IMR-90 (cell line): ENCODE data around the gene TP73. TPM values are rescaled to one million over a fixed set of nuclear protein-coding genes. Genes with fewer than 3 reads are reported as not detected.

Experiments
- ATAC-seq: fragments of 200-7000 bp; cut with Tn5 transposase; 2 replicates; pipeline ENCODE4 v1.9.1; 2020; ENCODE audit warnings: low read depth, mild to moderate bottlenecking, moderate library complexity
- BruUV-seq: library from RNA; stranded (reverse); fragments of 400-500 nt; replicated peaks from 2 replicates; lab custom pipeline; 2021; lab: Mats Ljungman, UMichigan
- CTCF ChIA-PET: fragments of 300-600 bp; formaldehyde crosslinking; extraction: SDS; loops from one replicate; lab custom pipeline; 2021; ENCODE audit warnings: antibody characterized with exemption; lab: Yijun Ruan, JAX
- POLR2A ChIA-PET: fragments of 300-600 bp; sonication (Branson Sonifier 250); formaldehyde crosslinking; loops from one replicate; lab custom pipeline; 2022; ENCODE audit warnings: antibody characterized with exemption; ENCODE audit not compliant: unreplicated experiment; lab: Charles Lee
- DNase-seq: peaks from one replicate; pipeline ENCODE4 v3.0.0; 2013
- H2AFZ ChIP-seq: replicated peaks from 2 replicates; pipeline ENCODE3; 2013; ENCODE audit warnings: low read length, mild to moderate bottlenecking; ENCODE audit not compliant: poor library complexity
- H2AK5ac ChIP-seq: 2 replicates; pipeline ENCODE4 v1.6.1; 2013; ENCODE audit warnings: low read depth, low read length, inconsistent platforms
- H2AK9ac ChIP-seq: replicated peaks from 2 replicates; pipeline ENCODE3; 2013; ENCODE audit warnings: mild to moderate bottlenecking, low read depth, low read length, moderate library complexity; ENCODE audit not compliant: poor library complexity
- H2BK120ac ChIP-seq: 2 replicates; pipeline ENCODE4 v1.6.1; 2013; ENCODE audit warnings: low read depth, low read length, inconsistent platforms
- H2BK15ac ChIP-seq: 3 replicates; pipeline ENCODE4 v1.6.1; 2013; ENCODE audit warnings: low read depth, low read length, inconsistent platforms
- H2BK20ac ChIP-seq: 2 replicates; pipeline ENCODE4 v1.6.1; 2013; ENCODE audit warnings: low read depth, mild to moderate bottlenecking, inconsistent platforms, low read length, moderate library complexity
- H2BK5ac ChIP-seq: 2 replicates; pipeline ENCODE4 v1.6.1; 2013; ENCODE audit warnings: mild to moderate bottlenecking, low read depth, low read length, inconsistent platforms; ENCODE audit not compliant: poor library complexity, severe bottlenecking
- H3K14ac ChIP-seq: replicated peaks from 2 replicates; pipeline ENCODE4 v1.6.1; 2013; ENCODE audit warnings: low read depth, low read length, inconsistent platforms
- H3K18ac ChIP-seq: 2 replicates; pipeline ENCODE4 v1.6.1; 2013; ENCODE audit warnings: low read depth, low read length, control low read depth
- H3K23ac ChIP-seq: 2 replicates; pipeline ENCODE4 v1.6.1; 2013; ENCODE audit warnings: low read depth, low read length, inconsistent platforms
- H3K27ac ChIP-seq: 2 replicates; pipeline ENCODE4 v1.5.1; 2013; ENCODE audit warnings: mild to moderate bottlenecking, control low read depth, low read length; ENCODE audit not compliant: insufficient read depth
- H3K27me3 ChIP-seq: 2 replicates; pipeline ENCODE4 v1.6.1; 2013; ENCODE audit warnings: low read length; ENCODE audit not compliant: control insufficient read depth, insufficient read depth
- H3K36me3 ChIP-seq: 2 replicates; pipeline ENCODE4 v1.6.1; 2013; ENCODE audit warnings: low read length, mixed read lengths; ENCODE audit not compliant: control insufficient read depth, insufficient read depth
- H3K4ac ChIP-seq: 2 replicates; pipeline ENCODE4 v1.6.1; 2013; ENCODE audit warnings: low read depth, low read length, inconsistent platforms
- H3K4me1 ChIP-seq: 2 replicates; pipeline ENCODE4 v1.6.1; 2013; ENCODE audit warnings: low read length, mixed read lengths; ENCODE audit not compliant: control insufficient read depth, insufficient read depth
- H3K4me2 ChIP-seq: 2 replicates; pipeline ENCODE4 v1.6.1; 2013; ENCODE audit warnings: low read depth, mild to moderate bottlenecking, control low read depth, low read length, moderate library complexity
- H3K4me3 ChIP-seq: 2 replicates; pipeline ENCODE4 v1.5.1; 2013; ENCODE audit warnings: low read depth, mild to moderate bottlenecking, control low read depth, low read length, moderate library complexity; ENCODE audit not compliant: insufficient read depth
- H3K56ac ChIP-seq: 2 replicates; pipeline ENCODE4 v1.6.1; 2013; ENCODE audit warnings: low read length, inconsistent platforms; ENCODE audit not compliant: insufficient read depth; ENCODE audit errors: extremely low read depth
- H3K79me1 ChIP-seq, 2 experiments: 2 replicates each; pipeline ENCODE4 v1.6.1; 2013; ENCODE audit warnings: low read length in 2 of 2, inconsistent platforms in 1 of 2, low read depth in 1 of 2
- H3K9ac ChIP-seq: 2 replicates; pipeline ENCODE4 v1.6.1; 2013; ENCODE audit warnings: low read depth, low read length, control low read depth
- H3K9me1 ChIP-seq: 2 replicates; pipeline ENCODE4 v1.6.1; 2013; ENCODE audit warnings: low read length, inconsistent platforms; ENCODE audit not compliant: insufficient read depth
- H3K9me3 ChIP-seq: 2 replicates; pipeline ENCODE4 v1.6.1; 2013; ENCODE audit warnings: low read length; ENCODE audit not compliant: control insufficient read depth, insufficient read depth
- H4K20me1 ChIP-seq: 2 replicates; pipeline ENCODE4 v1.6.1; 2013; ENCODE audit warnings: low read length, inconsistent platforms; ENCODE audit not compliant: insufficient read depth
- H4K5ac ChIP-seq: 2 replicates; pipeline ENCODE4 v1.6.1; 2013; ENCODE audit warnings: mild to moderate bottlenecking, low read depth, low read length, control low read depth
- H4K8ac ChIP-seq, 2 experiments: 2 replicates each; pipeline ENCODE4 v1.6.1; 2013; ENCODE audit warnings: low read depth in 2 of 2, low read length in 2 of 2, control low read depth in 1 of 2, inconsistent platforms in 1 of 2
- H4K91ac ChIP-seq: 2 replicates; pipeline ENCODE4 v1.6.1; 2013; ENCODE audit warnings: low read depth, low read length, inconsistent platforms; ENCODE audit not compliant: insufficient read depth
- BHLHE40 ChIP-seq: fragments of 150-350 bp; IDR thresholded peaks from 2 replicates; pipeline ENCODE4 v1.6.1; 2016; ENCODE audit warnings: mild to moderate bottlenecking, low read depth, low read length
- CEBPB ChIP-seq: IDR thresholded peaks from 2 replicates; pipeline ENCODE4 v1.6.1; 2012; ENCODE audit warnings: low read depth, low read length, improper control_type of control experiment
- CHD1 ChIP-seq: IDR thresholded peaks from 2 replicates; pipeline ENCODE4 v1.6.1; 2012; ENCODE audit warnings: low read depth, low read length, improper control_type of control experiment
- CTCF ChIP-seq: conservative IDR thresholded peaks from 2 replicates; pipeline ENCODE4 v1.5.1; 2012; ENCODE audit warnings: mild to moderate bottlenecking, low read depth, low read length, improper control_type of control experiment
- FOS ChIP-seq: fragments of 150-350 bp; IDR thresholded peaks from 2 replicates; pipeline ENCODE4 v1.6.1; 2016; ENCODE audit warnings: low read depth, low read length
- MAFK ChIP-seq: IDR thresholded peaks from 2 replicates; pipeline ENCODE4 v1.6.1; 2012; ENCODE audit warnings: low read depth, low read length, improper control_type of control experiment
- MAZ ChIP-seq: IDR thresholded peaks from 2 replicates; pipeline ENCODE4 v1.6.1; 2012; ENCODE audit warnings: low read depth, mild to moderate bottlenecking, low read length, improper control_type of control experiment, moderate library complexity, borderline replicate concordance
- MXI1 ChIP-seq: IDR thresholded peaks from 2 replicates; pipeline ENCODE4 v1.6.1; 2012; ENCODE audit warnings: low read depth, mild to moderate bottlenecking, low read length, moderate library complexity, borderline replicate concordance
- POLR2A ChIP-seq: IDR thresholded peaks from 2 replicates; pipeline ENCODE4 v1.6.1; 2012; ENCODE audit warnings: mild to moderate bottlenecking, low read depth, low read length
- RAD21 ChIP-seq: IDR thresholded peaks from 2 replicates; pipeline ENCODE4 v1.6.1; 2012; ENCODE audit warnings: low read length, improper control_type of control experiment
- RCOR1 ChIP-seq: IDR thresholded peaks from 2 replicates; pipeline ENCODE4 v1.6.1; 2012; ENCODE audit warnings: mild to moderate bottlenecking, low read length, improper control_type of control experiment; ENCODE audit not compliant: insufficient replicate concordance
- RFX5 ChIP-seq: IDR thresholded peaks from 2 replicates; pipeline ENCODE4 v1.8.0; 2012; ENCODE audit warnings: low read depth, mild to moderate bottlenecking, low read length, moderate library complexity
- USF2 ChIP-seq: fragments of 150-350 bp; IDR thresholded peaks from 2 replicates; pipeline ENCODE4 v1.6.1; 2017; ENCODE audit warnings: mild to moderate bottlenecking, antibody characterized with exemption, low read length, low read depth
- WGBS, 2 experiments: methylation state at CpG; one replicate each; pipeline versions ENCODE4 v1.1.5 to v1.1.7; 2013; ENCODE audit warnings: missing lambda C conversion rate in 2 of 2; ENCODE audit not compliant: insufficient read length in 1 of 2; ENCODE audit errors: extremely low coverage in 2 of 2; 5-methylcytosine and 5-hydroxymethylcytosine counted together
- dilution Hi-C: fragments of 300-500 bp; cut with HindIII; formaldehyde crosslinking; loops from one replicate; pipeline ENCODE4 v1.14.3; 2018; ENCODE audit warnings: low sequenced_read_pairs; ENCODE audit not compliant: unreplicated experiment
- in situ Hi-C: fragments of 300-500 bp; cut with MboI; formaldehyde crosslinking; loops from 3 replicates; pipeline ENCODE4 v1.14.3; 2019; ENCODE audit warnings: low sequenced_read_pairs, inconsistent platforms, mixed read lengths
- intact Hi-C: fragments of 100-400 bp; cut with micrococcal nuclease; formaldehyde crosslinking; loops from 2 replicates; pipeline ENCODE4 v1.10.0; 2022
- polyA plus RNA-seq, 3 experiments: library from polyadenylated mRNA; depleted of rRNA; stranded (reverse); fragments of >200 nt; gene quantifications; 2 replicates each; pipeline ENCODE4 v1.2.3, GENCODE V29; 2012; ENCODE audit warnings: low replicate concordance in 1 of 3
- total RNA-seq: library from RNA; depleted of rRNA; stranded (reverse); fragments of >200 nt; gene quantifications from 2 replicates; pipeline ENCODE4 v1.2.3, GENCODE V29; 2012

TP73 gene
- total and polyA plus RNA-seq, 2 of the 4 experiments (the other 2 are of a cell fraction) = not detected

GRCh38 chr1:3745590-3746381 lies 93.5 kb downstream of the TP73 start:
- no peak for ATAC-seq

More at GRCh38 chr1:3745590-3746381, 93.5 kb downstream of the TP73 start:
- no peak overlapping the region for H3K56ac ChIP-seq
- H2BK5ac ChIP-seq = no peak overlapping the region
- no peak overlapping the region for H3K14ac ChIP-seq
- H4K8ac ChIP-seq = peak overlapping the region in 1 of 2 experiments; percentile 69; a peak in 1 of 4 replicates
- dilution Hi-C loops (no loop called here), intact Hi-C loops (loop anchor here (2.0 kb wide), 1 partner anchor 27 kb away; the partner anchor contains the start of gene SMIM1), in situ Hi-C loops (no loop called here)
- no peak overlapping the region for H2BK120ac ChIP-seq
- peaks cover 8% of the 10 kb centered on the region; the same call in 1 of the 2 replicates for H3K4me1 ChIP-seq
- peaks cover 20% of the 10 kb centered on the region for H3K36me3 ChIP-seq
- no peak overlapping the region for H3K27ac ChIP-seq
- H3K79me1 ChIP-seq = peaks cover 15 to 27% of the 10 kb centered on the region in 2 experiments
- H2BK20ac ChIP-seq = no peak overlapping the region
- no peak overlapping the region for H3K4ac ChIP-seq
- H3K4me3 ChIP-seq = no peak overlapping the region
- peak overlapping the region; percentile 16; the same call in 1 of the 2 replicates for H2AK5ac ChIP-seq
- H2BK15ac ChIP-seq = no peak overlapping the region
- CTCF ChIA-PET = no interaction called here
- peak overlapping the region; percentile 76 for H2AK9ac ChIP-seq
- H2AFZ ChIP-seq = peak overlapping the region; percentile 93
- TF ChIP-seq FOS (no peak), MAFK (no peak), CHD1 (no peak), POLR2A (no peak), CEBPB (no peak), RFX5 (no peak), USF2 (no peak), BHLHE40 (no peak), CTCF (no peak), RCOR1 (no peak), MXI1 (no peak), RAD21 (no peak), MAZ (no peak)
- no peak overlapping the region for H3K9ac ChIP-seq
- H4K20me1 ChIP-seq = no peaks in the 10 kb centered on the region; the same call in 1 of the 2 replicates
- 88% methylated on average over 15 of the region's 25 CpGs; no CpG with 5 or more reads in 1 of the 2 experiments for WGBS, 2 experiments
- H4K5ac ChIP-seq = no peak overlapping the region
- POLR2A ChIA-PET = no interaction called here
- H4K91ac ChIP-seq = no peak overlapping the region
- no peak overlapping the region; the same call in 1 of the 2 replicates for H3K23ac ChIP-seq
- no peaks in the 10 kb centered on the region for H3K9me3 ChIP-seq
- no TSS peak for BruUV-seq
- H3K27me3 ChIP-seq = peaks cover 7% of the 10 kb centered on the region
- H3K4me2 ChIP-seq = peak overlapping the region; percentile 82
- peak; percentile 5 for DNase-seq
- peaks cover 10% of the 10 kb centered on the region; the same call in 1 of the 2 replicates for H3K9me1 ChIP-seq
- no peak overlapping the region for H3K18ac ChIP-seq
